Ascending aorta (tissue), 2 donors: ENCODE data around the gene SLC22A23. TPM values are rescaled to one million over a fixed set of nuclear protein-coding genes. Genes with fewer than 3 reads are reported as not detected.

Experiments
- DNase-seq, 2 donors: peaks; one replicate each; pipeline ENCODE4 v3.0.0-alpha.2; 2019; ENCODE audit warnings: low spot score in 2 of 2
- H3K27ac ChIP-seq, 2 donors: fragments of 200-600 bp; sonication (generic); one replicate each; pipeline ENCODE4 v1.5.1; 2016 to 2017; ENCODE audit warnings: mild to moderate bottlenecking in 1 of 2
- H3K27me3 ChIP-seq: fragments of 200-600 bp; sonication (generic); one replicate; pipeline ENCODE4 v1.5.1; 2017
- H3K36me3 ChIP-seq, 2 donors: fragments of 200-600 bp; sonication (generic); one replicate each; pipeline ENCODE4 v1.5.1; 2016
- H3K4me1 ChIP-seq, 2 donors: fragments of 200-600 bp; sonication (generic); one replicate each; pipeline ENCODE4 v1.5.1; 2016 to 2017; ENCODE audit warnings: mild to moderate bottlenecking in 1 of 2
- H3K4me3 ChIP-seq, 2 donors: fragments of 200-600 bp; sonication (generic); one replicate each; pipeline ENCODE4 v1.5.1; 2016 to 2017; ENCODE audit warnings: mild to moderate bottlenecking in 1 of 2
- H3K9me3 ChIP-seq, 2 donors: fragments of 200-600 bp; sonication (generic); one replicate each; pipeline ENCODE4 v1.5.1; 2016
- CTCF ChIP-seq, 3 experiments: fragments of 200-600 bp in 2 of 3; fragments of 450-650 bp in 1 of 3; sonication (generic) in 2 of 3; IDR thresholded peaks; one replicate each; pipeline ENCODE4 v1.5.1; 2016 to 2019; ENCODE audit warnings: antibody characterized with exemption in 3 of 3, mild to moderate bottlenecking in 1 of 3, moderate library complexity in 1 of 3
- intact Hi-C: fragments of 100-400 bp; cut with DNase I; formaldehyde crosslinking; loops from one replicate; pipeline ENCODE4 v1.15.1; 2023
- total RNA-seq: library from RNA; depleted of rRNA; stranded (reverse); fragments of >200 nt; gene quantifications from one replicate; pipeline ENCODE4 v1.1.0, GENCODE V29; 2016

SLC22A23 gene
- total RNA-seq, 1 donor from 2014 or later = 42.0 TPM

GRCh38 chr6:3353213-3353903 is 103.5 kb downstream of the SLC22A23 start:
- Histone ChIP-seq H3K4me3 (no peak overlapping the region), H3K36me3 (no peaks in the 10 kb centered on the region), H3K4me1 (peaks cover 3 to 7% of the 10 kb centered on the region in 2 donors), H3K27ac (no peak overlapping the region), H3K27me3 (no peaks in the 10 kb centered on the region), H3K9me3 (no peaks in the 10 kb centered on the region)
- no peak for DNase-seq
- intact Hi-C loops = loop anchor here (10.0 kb wide), 3 partner anchors 189 to 1911 kb away; partner anchors contain the start of genes FARS2 and LYRM4
- TF ChIP-seq CTCF (IDR thresholded peaks at IDR 0.05) = no peak

- Histone ChIP-seq H3K4me1 (peaks cover 3 to 7% of the 10 kb centered on the region in 2 donors), H3K36me3 (no peaks in the 10 kb centered on the region), H3K27ac (no peak overlapping the region), H3K27me3 (no peaks in the 10 kb centered on the region), H3K9me3 (no peaks in the 10 kb centered on the region), H3K4me3 (no peak overlapping the region)
- no peak for DNase-seq
- intact Hi-C loops = loop anchor here (10.0 kb wide), 3 partner anchors 188 to 1912 kb away; partner anchors contain the start of genes FARS2 and LYRM4
- TF ChIP-seq CTCF (IDR thresholded peaks at IDR 0.05) = no peak
Observed at GRCh38 chr6:3352678-3353077, 104.2 kb downstream of the SLC22A23 start.

- H3K4me1 ChIP-seq = peaks cover 3 to 7% of the 10 kb centered on the region in 2 donors
- DNase-seq = no peak
- no peak for TF ChIP-seq CTCF (IDR thresholded peaks at IDR 0.05)
Observed at GRCh38 chr6:3351829-3352524, 104.9 kb downstream of the SLC22A23 start.

GRCh38 chr6:3351105-3351676 is 105.7 kb downstream of the SLC22A23 start:
- Histone ChIP-seq H3K36me3 (no peaks in the 10 kb centered on the region), H3K4me1 (peaks cover 0 to under 1% of the 10 kb centered on the region in 2 donors), H3K9me3 (no peaks in the 10 kb centered on the region), H3K27ac (no peak overlapping the region), H3K4me3 (no peak overlapping the region), H3K27me3 (no peaks in the 10 kb centered on the region)
- DNase-seq = no peak
- TF ChIP-seq CTCF (IDR thresholded peaks at IDR 0.05) = no peak
- intact Hi-C loops = loop anchor here (10.0 kb wide), 3 partner anchors 186 to 1914 kb away; partner anchors contain the start of genes FARS2 and LYRM4

More at GRCh38 chr6:3351829-3352524, 104.9 kb downstream of the SLC22A23 start:
- H3K27ac ChIP-seq = no peak overlapping the region
- no peak overlapping the region for H3K4me3 ChIP-seq
- intact Hi-C loops = loop anchor here (10.0 kb wide), 3 partner anchors 187 to 1913 kb away; partner anchors contain the start of genes FARS2 and LYRM4
- H3K27me3 ChIP-seq = no peaks in the 10 kb centered on the region
- H3K9me3 ChIP-seq = no peaks in the 10 kb centered on the region
- H3K36me3 ChIP-seq = no peaks in the 10 kb centered on the region

GRCh38 chr6:3350252-3350796 is 106.5 kb downstream of the SLC22A23 start:
- intact Hi-C loops = loop anchor here (10.0 kb wide), 3 partner anchors 186 to 1914 kb away; partner anchors contain the start of genes FARS2 and LYRM4

More at GRCh38 chr6:3350252-3350796, 106.5 kb downstream of the SLC22A23 start:
- no peaks in the 10 kb centered on the region for H3K27me3 ChIP-seq
- H3K4me1 ChIP-seq = no peaks in the 10 kb centered on the region
- no peak overlapping the region for H3K4me3 ChIP-seq
- no peak for DNase-seq
- no peak for TF ChIP-seq CTCF (IDR thresholded peaks at IDR 0.05)
- no peaks in the 10 kb centered on the region for H3K36me3 ChIP-seq
- no peaks in the 10 kb centered on the region for H3K9me3 ChIP-seq
- H3K27ac ChIP-seq = no peak overlapping the region
